ENCODE results near the gene CACHD1. TPM values are rescaled to one million over a fixed set of nuclear protein-coding genes. Genes with fewer than 3 reads are reported as not detected.

The CACHD1 gene
- total and polyA plus RNA-seq, 11 donors = 0.89 to 10.0 (median 2.4) TPM

DNA sequence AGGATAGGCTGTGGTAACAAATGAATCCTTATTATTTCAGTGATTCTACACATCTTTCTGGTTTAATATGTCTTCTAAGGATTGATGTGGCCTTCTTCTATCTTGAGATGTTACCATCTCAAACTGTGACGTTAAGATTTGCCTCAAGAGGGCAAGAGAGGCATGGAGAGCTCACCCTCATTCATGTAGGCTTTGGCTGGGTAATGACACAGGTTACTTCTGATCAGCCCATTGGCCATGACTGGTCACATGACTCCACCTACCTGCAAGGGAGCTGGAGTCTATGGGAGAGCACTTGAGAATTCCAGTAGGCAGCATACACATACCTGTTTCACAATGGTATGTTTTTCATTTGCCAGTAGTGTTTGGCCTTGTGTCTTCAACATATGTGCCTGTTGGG is 30.0 kb downstream of the CACHD1 start:
- H3K27ac ChIP-seq = no peak overlapping the region
- ATAC-seq = no peak
- H3K4me1 ChIP-seq = peaks cover 0 to 54% (median 15%) of the 10 kb centered on the region in 12 donors
- TF ChIP-seq, protein P1, sequence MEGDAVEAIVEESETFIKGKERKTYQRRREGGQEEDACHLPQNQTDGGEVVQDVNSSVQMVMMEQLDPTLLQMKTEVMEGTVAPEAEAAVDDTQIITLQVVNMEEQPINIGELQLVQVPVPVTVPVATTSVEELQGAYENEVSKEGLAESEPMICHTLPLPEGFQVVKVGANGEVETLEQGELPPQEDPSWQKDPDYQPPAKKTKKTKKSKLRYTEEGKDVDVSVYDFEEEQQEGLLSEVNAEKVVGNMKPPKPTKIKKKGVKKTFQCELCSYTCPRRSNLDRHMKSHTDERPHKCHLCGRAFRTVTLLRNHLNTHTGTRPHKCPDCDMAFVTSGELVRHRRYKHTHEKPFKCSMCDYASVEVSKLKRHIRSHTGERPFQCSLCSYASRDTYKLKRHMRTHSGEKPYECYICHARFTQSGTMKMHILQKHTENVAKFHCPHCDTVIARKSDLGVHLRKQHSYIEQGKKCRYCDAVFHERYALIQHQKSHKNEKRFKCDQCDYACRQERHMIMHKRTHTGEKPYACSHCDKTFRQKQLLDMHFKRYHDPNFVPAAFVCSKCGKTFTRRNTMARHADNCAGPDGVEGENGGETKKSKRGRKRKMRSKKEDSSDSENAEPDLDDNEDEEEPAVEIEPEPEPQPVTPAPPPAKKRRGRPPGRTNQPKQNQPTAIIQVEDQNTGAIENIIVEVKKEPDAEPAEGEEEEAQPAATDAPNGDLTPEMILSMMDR (IDR thresholded peaks at IDR 0.05) = no peak
- TF ChIP-seq POLR2A (IDR thresholded peaks at IDR 0.05) = no peak
- no peaks in the 10 kb centered on the region for H3K9me3 ChIP-seq
- no peak overlapping the region for H3K4me3 ChIP-seq
- 86 to 91% (median 90%) methylated on average over 1 of the region's 1 CpG for WGBS, 4 donors
- H3K27me3 ChIP-seq = no peaks in the 10 kb centered on the region
- no peak for DNase-seq
- no peaks in the 10 kb centered on the region for H3K36me3 ChIP-seq
- intact Hi-C loops (cut with DNase I) = loop anchor here in 1 of 10 donors (5.0 kb wide), 1 partner anchor 47 kb away; no protein-coding TSS in a partner anchor

- DNase-seq = no peak
- TF ChIP-seq, protein P1 (IDR thresholded peaks at IDR 0.05) = no peak
- no peak for TF ChIP-seq POLR2A (IDR thresholded peaks at IDR 0.05)
- no peaks in the 10 kb centered on the region for H3K9me3 ChIP-seq
- no peak overlapping the region for H3K27ac ChIP-seq
- no peak for ATAC-seq
- H3K27me3 ChIP-seq = peaks cover 0 to 6% (median 0%) of the 10 kb centered on the region in 9 donors
- WGBS, 4 donors = 65 to 75% (median 72%) methylated on average over 1 of the region's 1 CpG
- intact Hi-C loops (cut with DNase I) = loop anchor here in 1 of 10 donors (5.0 kb wide), 1 partner anchor 45 kb away; no protein-coding TSS in a partner anchor
- no peaks in the 10 kb centered on the region for H3K36me3 ChIP-seq
- H3K4me1 ChIP-seq = peaks cover 0 to 50% (median 20%) of the 10 kb centered on the region in 12 donors
- no peak overlapping the region for H3K4me3 ChIP-seq
Observed at GRCh38 chr1:64502083-64502482, 32.2 kb downstream of the CACHD1 start.

GRCh38 chr1:64502931-64503330 is 33.0 kb downstream of the CACHD1 start:
- WGBS, 4 donors = 40 to 58% (median 44%) methylated on average over 2 of the region's 2 CpGs

GRCh38 chr1:64505232-64505943 is 35.5 kb downstream of the CACHD1 start:
- H3K9me3 ChIP-seq = no peaks in the 10 kb centered on the region
- ATAC-seq (peak; percentile 8 to 69 (median 52)), DNase-seq (peak; percentile 26 to 76 (median 35))
- intact Hi-C loops (cut with DNase I) = no loop called here
- no peaks in the 10 kb centered on the region for H3K36me3 ChIP-seq
- H3K4me3 ChIP-seq = peak overlapping the region; percentile 22 to 59 (median 55)
- WGBS, 4 donors = 2 to 3% (median 3%) methylated on average over 20 to 47 of the region's 51 CpGs
- TF ChIP-seq, protein P1 (IDR thresholded peaks at IDR 0.05) = no peak
- TF ChIP-seq POLR2A (IDR thresholded peaks at IDR 0.05) = no peak
- H3K27me3 ChIP-seq = peaks cover 0 to 6% (median 0%) of the 10 kb centered on the region in 9 donors
- H3K27ac ChIP-seq = peak overlapping the region in 3 of 12 donors; percentile 1 to 45 (median 12)
- H3K4me1 ChIP-seq = peaks cover 0 to 43% (median 20%) of the 10 kb centered on the region in 12 donors

More at GRCh38 chr1:64502931-64503330, 33.0 kb downstream of the CACHD1 start:
- Histone ChIP-seq H3K27me3 (peaks cover 0 to 6% (median 0%) of the 10 kb centered on the region in 9 donors), H3K9me3 (no peaks in the 10 kb centered on the region), H3K36me3 (no peaks in the 10 kb centered on the region), H3K4me3 (no peak overlapping the region), H3K4me1 (peaks cover 0 to 43% (median 20%) of the 10 kb centered on the region in 12 donors), H3K27ac (peak overlapping the region in 5 of 12 donors; percentile 5 to 60 (median 30))
- no peak for DNase-seq
- intact Hi-C loops (cut with DNase I) = loop anchor here in 1 of 10 donors (5.0 kb wide), 1 partner anchor 44 kb away; no protein-coding TSS in a partner anchor
- no peak for TF ChIP-seq POLR2A (IDR thresholded peaks at IDR 0.05)
- TF ChIP-seq, protein P1 (IDR thresholded peaks at IDR 0.05) = no peak
- peak in 2 of 4 donors; percentile 44 to 65 for ATAC-seq
